Activated CD8-positive, alpha-beta memory T cell treated with anti-CD3 and anti-CD28 coated beads, Interleukin-2, amount 50 U/mL, for 4 hours (primary cell): ENCODE results near the gene VSTM2B.

Experiments
- DNase-seq: peaks from one replicate; pipeline ENCODE4 v3.0.0-alpha.2; 2020

Gene VSTM2B

GRCh38 chr19:29605653-29606419, 80.0 kb downstream of the VSTM2B start, which contains the start of gene POP4:
Gene POP4 (plus strand): TSS chr19:29606283. CDS start chr19:29606319, 36 bp downstream.
- peak; percentile 99 for DNase-seq

DNA sequence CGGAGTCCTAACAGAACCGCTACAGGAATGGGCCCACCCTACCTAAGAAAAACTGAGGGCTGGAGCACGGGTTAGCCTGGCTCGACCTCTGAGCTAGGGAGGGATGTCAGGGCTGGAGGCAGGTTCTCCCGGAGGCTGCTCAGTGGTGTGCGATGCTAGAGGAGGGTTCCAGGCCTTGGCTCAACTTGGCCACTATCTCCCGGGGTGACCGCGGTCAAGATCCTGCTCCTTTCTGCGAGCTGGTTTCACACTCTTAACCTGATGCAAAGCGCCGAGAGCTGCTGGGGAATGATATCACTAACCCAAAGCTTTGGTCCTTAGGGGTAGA, 80.6 kb downstream of the VSTM2B start:
- no peak for DNase-seq

DNA sequence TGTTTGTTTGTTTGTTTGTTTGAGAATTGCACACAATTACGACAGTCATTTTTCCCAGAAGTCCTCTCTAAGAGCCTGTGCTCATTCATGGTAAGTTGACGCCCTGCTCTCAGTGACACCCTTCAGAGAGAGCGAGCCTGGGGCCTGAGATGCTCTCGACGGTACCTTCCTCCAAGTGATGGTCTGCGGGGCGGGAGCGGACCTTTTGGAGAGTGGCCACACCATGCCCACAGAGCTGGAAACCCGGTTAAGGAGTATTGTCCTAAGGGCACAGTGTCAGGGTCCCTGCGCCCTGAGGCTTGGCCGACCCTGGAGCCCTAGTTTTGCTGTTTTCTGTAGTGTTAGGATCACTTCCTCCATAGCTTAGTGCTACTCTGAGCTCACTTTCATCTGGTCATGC, 83.8 kb downstream of the VSTM2B start:
- DNase-seq, result no peak

GRCh38 chr19:29610213-29610573, 84.4 kb downstream of the VSTM2B start:
- DNase-seq, result no peak

DNA sequence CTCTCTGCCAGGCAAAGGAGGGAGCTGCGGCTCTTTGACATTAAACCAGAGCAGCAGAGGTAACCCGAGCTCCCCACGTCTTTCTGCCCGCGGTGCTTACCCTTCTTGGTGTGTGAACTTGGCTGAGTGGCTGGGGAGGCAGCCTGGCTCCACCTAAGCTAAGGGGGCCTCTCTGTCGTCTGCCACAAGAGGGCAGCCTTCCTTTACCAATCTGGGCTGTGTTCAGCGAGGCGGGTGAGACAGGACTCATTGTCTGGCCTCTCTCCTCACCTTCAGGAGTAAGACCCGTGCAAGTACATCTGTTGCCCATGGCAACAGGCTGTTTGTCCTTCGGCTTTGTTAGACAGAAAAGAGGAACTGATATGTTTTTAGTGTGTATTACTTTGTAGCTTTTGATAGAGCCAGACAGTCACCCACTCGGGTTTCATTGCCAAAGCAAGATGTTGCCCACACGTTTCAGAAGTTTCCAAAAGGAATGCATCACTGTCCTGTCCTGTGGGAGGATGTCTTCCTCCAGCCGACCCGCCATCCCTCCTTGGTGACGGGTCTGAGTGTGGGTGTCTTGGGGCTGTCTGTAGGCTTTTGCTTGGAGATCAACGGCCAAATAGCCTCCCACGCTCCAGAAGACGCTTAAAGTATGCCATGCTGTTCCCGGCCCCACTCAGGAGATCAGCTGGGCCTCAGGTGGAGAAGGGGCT, 84.9 kb downstream of the VSTM2B start:
- DNase-seq, result peak; percentile 86

DNA sequence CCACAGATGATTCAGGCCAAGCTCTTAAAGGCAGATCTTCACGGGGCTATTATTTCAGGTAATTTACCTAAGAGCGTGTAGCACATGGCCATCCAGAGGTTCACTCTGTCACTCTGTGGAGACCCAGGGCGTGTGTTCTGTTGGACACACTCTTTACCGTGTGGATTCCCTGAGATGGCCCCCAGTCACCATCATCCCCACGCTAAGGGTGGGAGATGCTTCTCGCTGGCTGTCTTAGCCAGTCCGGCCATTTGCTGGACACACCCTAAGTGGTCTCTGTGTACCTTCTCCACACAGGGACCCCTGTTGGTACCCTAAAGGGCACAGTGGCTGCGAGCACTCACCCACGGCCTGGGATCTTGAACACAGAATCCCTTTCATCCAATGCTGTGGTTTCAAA, 86.3 kb downstream of the VSTM2B start:
- DNase-seq, result no peak

DNA sequence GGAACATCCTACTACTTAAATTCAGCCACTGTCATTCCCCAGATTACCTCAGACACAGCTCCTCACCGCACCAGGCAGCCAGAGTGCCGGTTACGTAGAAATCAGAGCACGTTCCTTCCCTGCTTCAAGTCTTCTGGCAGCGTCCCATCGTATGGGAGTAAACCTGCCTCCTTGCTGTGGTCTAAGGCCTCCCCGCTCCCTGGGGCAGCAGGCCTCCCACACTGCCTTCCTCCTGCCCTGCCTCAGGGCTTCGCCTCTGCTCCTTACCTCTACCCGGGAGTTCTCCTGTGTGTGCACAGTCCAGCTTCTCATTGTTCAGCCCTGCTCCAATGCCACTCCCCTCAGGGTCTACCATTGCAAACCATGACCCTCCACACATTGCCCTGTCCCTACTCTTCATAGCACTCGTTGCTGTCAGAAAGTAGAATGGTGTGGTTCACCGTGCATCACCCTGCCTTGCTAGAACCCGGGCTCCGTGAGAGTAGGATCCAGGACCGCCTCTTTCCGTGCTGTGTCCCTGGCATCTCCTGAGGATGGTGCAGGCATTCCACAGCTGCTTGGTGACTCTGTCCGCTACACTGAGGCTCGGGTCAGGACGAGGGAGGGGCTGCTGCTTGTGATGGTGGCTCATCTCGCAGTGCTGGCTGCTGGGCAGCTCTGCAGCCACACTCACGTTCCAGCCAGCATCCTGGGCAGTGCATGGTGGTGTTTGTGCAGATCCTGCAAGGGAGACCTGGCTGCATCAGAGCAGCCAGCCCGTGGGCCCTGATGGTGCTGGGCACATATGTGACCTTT, 87.2 kb downstream of the VSTM2B start:
- DNase-seq, result no peak

DNA sequence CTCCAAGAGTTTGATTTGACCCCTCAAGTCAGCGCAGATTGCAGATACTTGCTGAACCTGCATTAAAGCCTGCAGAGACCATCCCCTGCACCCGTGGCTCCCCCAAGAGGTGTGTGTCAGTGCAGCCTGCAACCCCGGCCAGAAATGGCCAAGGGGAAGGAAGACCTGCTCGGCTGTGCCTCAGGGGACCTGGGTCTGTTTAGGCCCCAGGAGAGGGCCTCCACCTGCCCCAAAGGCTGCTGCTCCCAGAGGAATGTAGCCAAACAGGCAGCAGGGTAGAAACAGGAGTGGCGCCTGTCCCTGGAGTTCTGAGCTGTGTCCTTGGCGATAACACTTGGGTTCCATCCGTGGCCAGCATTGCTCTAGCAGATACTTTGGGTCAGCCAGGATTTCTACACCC, 88.3 kb downstream of the VSTM2B start:
- DNase-seq, result no peak
